IPS-20b (cell line): ENCODE results near the gene TNFRSF18.

Experiments
- H3K27ac ChIP-seq: one replicate; pipeline ENCODE4 v1.5.1; 2013; ENCODE audit warnings: low read length
- H3K27me3 ChIP-seq: 2 replicates; pipeline ENCODE4 v1.6.1; 2013; ENCODE audit warnings: mild to moderate bottlenecking, low read length, inconsistent platforms; ENCODE audit not compliant: insufficient read depth
- H3K36me3 ChIP-seq: 2 replicates; pipeline ENCODE4 v1.6.1; 2013; ENCODE audit warnings: low read depth, mild to moderate bottlenecking, inconsistent platforms, low read length, moderate library complexity; ENCODE audit not compliant: insufficient read depth
- H3K4me1 ChIP-seq: 2 replicates; pipeline ENCODE4 v1.6.1; 2013; ENCODE audit warnings: mild to moderate bottlenecking, control low read depth, inconsistent platforms, low read length, moderate library complexity; ENCODE audit not compliant: insufficient read depth
- H3K4me3 ChIP-seq: 2 replicates; pipeline ENCODE4 v1.5.1; 2013; ENCODE audit warnings: mild to moderate bottlenecking, low read length, inconsistent platforms
- H3K9ac ChIP-seq: 2 replicates; pipeline ENCODE4 v1.6.1; 2013; ENCODE audit warnings: low read depth, mild to moderate bottlenecking, inconsistent platforms, low read length, moderate library complexity
- H3K9me3 ChIP-seq: 2 replicates; pipeline ENCODE4 v1.6.1; 2013; ENCODE audit warnings: mild to moderate bottlenecking, low read depth, low read length, inconsistent platforms; ENCODE audit not compliant: insufficient read depth

TNFRSF18 gene

DNA sequence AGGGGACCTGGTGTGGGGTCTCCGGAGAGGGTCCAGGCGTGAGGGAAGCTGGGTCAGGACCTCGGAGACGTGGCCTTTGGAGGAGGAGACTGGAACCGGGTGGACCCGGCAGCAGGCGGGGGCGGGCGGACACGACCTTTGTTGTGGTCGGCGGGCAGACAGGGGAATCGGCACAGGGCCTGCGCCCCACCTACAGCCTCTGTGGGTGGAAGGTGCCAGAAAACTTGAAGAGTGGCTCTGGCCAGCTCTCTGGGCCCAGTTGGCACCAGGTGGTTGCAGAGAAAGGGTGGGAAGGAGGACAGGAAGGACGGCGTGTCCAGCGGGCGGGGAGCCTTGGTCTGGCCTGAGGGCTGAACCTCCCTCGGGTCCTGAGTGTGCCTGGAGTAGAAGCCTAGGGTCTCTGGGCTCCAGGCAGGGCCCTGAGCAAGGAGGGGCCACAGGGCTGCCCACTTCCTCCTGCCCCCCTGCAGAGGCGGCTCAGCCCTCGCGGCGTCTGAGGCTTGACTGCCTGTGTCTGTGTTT lies 40.4 kb downstream of the TNFRSF18 start:
- H3K4me3 ChIP-seq: no peak overlapping the region
- no peak overlapping the region for H3K9ac ChIP-seq
- H3K9me3 ChIP-seq: no peaks in the 10 kb centered on the region
- no peak overlapping the region for H3K27ac ChIP-seq
- no peaks in the 10 kb centered on the region; the same call in 1 of the 2 replicates for H3K27me3 ChIP-seq
- H3K36me3 ChIP-seq: no peaks in the 10 kb centered on the region
- H3K4me1 ChIP-seq: no peaks in the 10 kb centered on the region; the same call in 1 of the 2 replicates

DNA sequence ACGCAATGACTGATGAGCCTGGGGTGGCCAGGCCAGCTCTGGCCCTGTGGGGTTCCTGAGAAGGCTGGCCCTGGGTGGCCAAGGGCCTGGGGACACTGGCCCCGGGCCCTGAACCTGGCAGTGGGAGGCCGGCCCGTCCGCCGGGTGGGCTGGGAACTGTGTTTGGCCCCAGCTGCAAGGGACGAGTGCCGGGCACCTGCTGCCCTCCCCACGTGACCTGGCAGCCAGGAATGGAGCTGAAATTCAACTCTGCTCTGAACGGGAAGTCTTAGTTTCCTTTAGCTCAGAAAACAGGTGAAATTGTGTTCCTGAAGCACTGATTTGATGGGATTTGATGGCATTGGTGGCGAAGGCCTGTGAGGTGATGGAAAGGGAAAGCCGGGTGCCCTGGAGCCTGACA lies 40.9 kb downstream of the TNFRSF18 start:
- H3K36me3 ChIP-seq: no peaks in the 10 kb centered on the region
- H3K9me3 ChIP-seq: no peaks in the 10 kb centered on the region
- H3K4me1 ChIP-seq: no peaks in the 10 kb centered on the region; the same call in 1 of the 2 replicates
- no peak overlapping the region for H3K27ac ChIP-seq
- H3K27me3 ChIP-seq: no peaks in the 10 kb centered on the region; the same call in 1 of the 2 replicates
- no peak overlapping the region for H3K4me3 ChIP-seq
- no peak overlapping the region for H3K9ac ChIP-seq

DNA sequence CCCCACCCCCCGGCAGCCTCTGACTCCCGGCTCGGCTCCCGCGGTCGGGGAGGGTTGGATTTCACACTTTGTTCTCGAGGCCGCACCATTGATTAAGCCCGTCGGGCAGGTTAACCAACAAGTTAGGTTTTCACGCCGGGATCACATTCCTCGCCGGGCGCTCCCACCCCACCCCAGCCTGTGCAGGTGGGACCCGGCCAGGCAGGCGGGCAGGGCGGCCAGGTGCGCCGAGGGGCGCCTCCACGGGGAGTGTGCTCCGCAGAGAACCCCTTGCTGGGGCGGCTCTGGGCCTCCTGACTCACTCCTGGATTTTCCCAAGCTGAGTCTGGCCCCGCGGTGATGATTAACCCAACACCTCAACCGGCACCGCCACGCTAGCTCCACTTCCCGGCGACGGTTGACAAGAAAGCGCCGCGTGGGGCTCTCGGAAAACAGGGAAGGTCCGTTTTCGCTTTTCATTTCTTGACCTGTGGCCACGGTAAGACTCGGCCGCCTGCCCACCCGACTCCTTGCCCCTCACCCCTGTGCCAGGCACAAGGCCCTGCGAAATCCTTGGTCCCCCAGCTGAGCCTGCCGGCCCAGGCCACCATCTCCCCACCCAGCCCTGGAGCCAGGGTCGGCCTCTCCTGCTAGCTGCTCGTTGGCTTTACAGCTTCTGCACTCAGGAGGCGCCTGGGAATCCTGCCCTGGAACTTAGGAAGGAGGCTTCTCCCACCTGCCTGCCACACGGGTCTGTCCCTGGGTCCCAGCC lies 41.5 kb downstream of the TNFRSF18 start:
- H3K4me1 ChIP-seq: no peaks in the 10 kb centered on the region; the same call in 1 of the 2 replicates
- H3K9ac ChIP-seq: no peak overlapping the region
- no peaks in the 10 kb centered on the region for H3K36me3 ChIP-seq
- H3K9me3 ChIP-seq: no peaks in the 10 kb centered on the region
- no peak overlapping the region; the same call in 1 of the 2 replicates for H3K4me3 ChIP-seq
- no peaks in the 10 kb centered on the region; the same call in 1 of the 2 replicates for H3K27me3 ChIP-seq
- H3K27ac ChIP-seq: no peak overlapping the region

DNA sequence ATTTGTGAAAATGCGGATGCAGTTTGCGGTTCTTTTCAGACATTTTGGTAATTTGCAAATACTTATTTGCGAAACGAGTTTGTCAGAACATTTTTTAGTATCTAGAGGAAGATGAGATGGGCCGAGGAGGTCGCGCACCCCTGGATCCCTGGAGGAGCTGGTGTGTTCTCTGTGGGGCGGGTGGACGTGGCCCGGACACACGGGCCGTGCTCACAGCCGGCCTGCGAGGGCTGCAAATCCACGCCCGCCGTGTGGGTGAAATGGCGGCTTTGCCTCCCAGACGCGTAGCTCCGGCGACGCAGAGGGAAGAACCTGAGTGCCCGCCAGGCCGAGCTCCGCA lies 42.1 kb downstream of the TNFRSF18 start:
- Histone ChIP-seq H3K4me1 (no peaks in the 10 kb centered on the region; the same call in 1 of the 2 replicates), H3K9ac (peak overlapping the region; percentile 7; the same call in 1 of the 2 replicates), H3K27ac (no peak overlapping the region)

DNA sequence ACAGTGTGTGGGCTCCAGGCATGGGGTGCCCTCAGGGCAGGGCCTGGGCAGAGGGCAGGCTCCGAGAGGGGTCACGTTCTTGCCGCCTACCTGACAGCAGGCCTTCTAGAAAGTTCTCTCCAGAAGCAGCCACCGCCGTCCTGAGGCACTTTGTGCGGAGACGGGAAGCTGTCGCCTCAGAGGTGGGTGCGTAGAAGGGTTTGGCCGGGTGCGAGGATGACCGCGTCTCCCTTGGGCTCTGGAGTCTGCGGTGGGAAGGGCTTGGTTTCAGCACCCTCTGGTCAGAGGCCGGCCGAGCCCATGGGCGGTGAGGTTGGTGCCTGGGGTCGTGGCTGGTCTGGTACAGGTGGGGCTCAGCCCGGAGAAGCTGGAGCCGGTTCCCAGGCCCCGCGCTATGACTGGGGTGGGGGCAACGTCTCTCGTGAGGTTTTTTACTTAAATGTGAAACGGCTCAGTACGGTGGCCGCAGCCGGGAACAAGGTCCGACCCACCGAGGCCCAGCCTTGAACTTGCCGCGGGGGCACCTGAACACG lies 42.8 kb downstream of the TNFRSF18 start:
- no peaks in the 10 kb centered on the region for H3K9me3 ChIP-seq
- H3K4me3 ChIP-seq: peak overlapping the region; percentile 30; the same call in 1 of the 2 replicates
- no peaks in the 10 kb centered on the region; the same call in 1 of the 2 replicates for H3K4me1 ChIP-seq
- no peak overlapping the region for H3K27ac ChIP-seq
- no peak overlapping the region for H3K9ac ChIP-seq
- no peaks in the 10 kb centered on the region; the same call in 1 of the 2 replicates for H3K27me3 ChIP-seq
- no peaks in the 10 kb centered on the region for H3K36me3 ChIP-seq

More for the DNA sequence above, 42.1 kb downstream of the TNFRSF18 start:
- Histone ChIP-seq H3K36me3 (no peaks in the 10 kb centered on the region), H3K9me3 (no peaks in the 10 kb centered on the region), H3K27me3 (no peaks in the 10 kb centered on the region; the same call in 1 of the 2 replicates), H3K4me3 (peak overlapping the region; percentile 30; the same call in 1 of the 2 replicates)

DNA sequence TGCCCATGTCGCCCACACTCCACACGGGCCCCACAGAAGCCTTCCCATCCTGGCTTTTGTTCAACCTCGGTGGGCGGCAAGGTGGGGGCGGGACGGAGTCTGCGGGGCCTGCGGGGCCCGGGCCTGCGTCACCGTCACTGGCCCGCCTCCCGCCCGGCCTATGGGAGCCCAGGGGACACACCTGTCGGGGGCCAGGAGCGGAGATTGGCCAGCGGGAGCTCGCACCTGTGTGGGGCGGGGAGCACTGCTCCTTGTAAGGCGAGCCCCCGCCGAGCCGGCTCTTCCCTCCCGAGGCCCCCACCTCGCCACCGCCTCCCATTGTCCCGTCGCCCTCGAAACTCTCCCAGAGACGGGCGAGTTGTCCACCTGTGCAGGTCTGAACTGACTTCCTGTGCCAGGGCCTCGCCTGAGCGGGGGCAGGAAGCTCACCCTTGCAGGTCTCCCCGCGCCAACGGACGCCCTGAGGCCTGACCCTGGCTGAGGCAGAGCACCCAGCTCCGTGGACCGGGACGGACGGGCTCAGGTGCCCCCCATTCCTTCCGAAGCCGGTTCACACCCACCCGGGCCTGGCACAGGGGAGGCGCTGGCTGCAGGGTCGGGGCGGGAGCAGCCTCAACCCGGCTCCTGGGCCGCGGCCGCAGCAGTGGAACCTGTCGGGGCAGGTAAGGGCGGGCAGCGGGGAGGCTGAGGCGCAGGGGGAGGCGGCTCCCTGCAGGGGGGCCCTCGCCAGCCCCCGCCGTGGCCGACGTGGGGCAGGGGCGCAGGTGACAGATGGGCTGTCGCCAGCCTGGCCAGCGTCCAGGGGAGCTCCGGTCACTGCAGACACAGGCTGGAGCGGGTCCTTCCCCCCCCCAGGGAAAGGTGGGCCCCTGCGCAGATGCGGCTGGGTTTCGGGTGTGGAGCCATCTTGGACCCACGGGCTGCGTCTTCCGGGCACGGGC lies 43.5 kb downstream of the TNFRSF18 start:
- no peak overlapping the region for H3K27ac ChIP-seq
- no peaks in the 10 kb centered on the region; the same call in 1 of the 2 replicates for H3K27me3 ChIP-seq
- H3K9me3 ChIP-seq: no peaks in the 10 kb centered on the region
- no peaks in the 10 kb centered on the region; the same call in 1 of the 2 replicates for H3K4me1 ChIP-seq
- no peak overlapping the region for H3K9ac ChIP-seq
- H3K4me3 ChIP-seq: no peak overlapping the region
- no peaks in the 10 kb centered on the region for H3K36me3 ChIP-seq

DNA sequence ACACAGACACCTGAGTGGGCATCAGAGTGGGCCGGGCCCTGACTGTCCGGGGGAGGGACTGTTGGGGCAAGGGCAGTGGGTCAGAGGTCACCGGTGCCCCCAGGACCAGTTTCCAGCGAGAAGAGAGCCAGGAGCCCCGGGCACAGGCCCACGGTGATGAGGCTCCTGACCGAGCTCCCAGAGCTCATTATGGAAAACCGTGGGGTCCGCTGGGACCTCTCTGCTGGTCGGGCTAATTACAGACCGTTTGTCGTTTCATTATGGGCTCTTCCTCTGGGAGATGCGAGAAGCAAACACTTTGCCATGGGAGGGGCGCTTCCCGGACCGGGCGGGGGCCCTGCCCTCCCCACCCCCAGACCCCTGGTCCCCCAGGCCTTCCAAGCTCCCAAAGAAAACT lies 44.7 kb downstream of the TNFRSF18 start:
- no peaks in the 10 kb centered on the region for H3K9me3 ChIP-seq
- H3K27ac ChIP-seq: no peak overlapping the region
- H3K27me3 ChIP-seq: no peaks in the 10 kb centered on the region; the same call in 1 of the 2 replicates
- H3K4me1 ChIP-seq: no peaks in the 10 kb centered on the region; the same call in 1 of the 2 replicates
- no peak overlapping the region for H3K9ac ChIP-seq
- no peak overlapping the region for H3K4me3 ChIP-seq
- no peaks in the 10 kb centered on the region for H3K36me3 ChIP-seq

DNA sequence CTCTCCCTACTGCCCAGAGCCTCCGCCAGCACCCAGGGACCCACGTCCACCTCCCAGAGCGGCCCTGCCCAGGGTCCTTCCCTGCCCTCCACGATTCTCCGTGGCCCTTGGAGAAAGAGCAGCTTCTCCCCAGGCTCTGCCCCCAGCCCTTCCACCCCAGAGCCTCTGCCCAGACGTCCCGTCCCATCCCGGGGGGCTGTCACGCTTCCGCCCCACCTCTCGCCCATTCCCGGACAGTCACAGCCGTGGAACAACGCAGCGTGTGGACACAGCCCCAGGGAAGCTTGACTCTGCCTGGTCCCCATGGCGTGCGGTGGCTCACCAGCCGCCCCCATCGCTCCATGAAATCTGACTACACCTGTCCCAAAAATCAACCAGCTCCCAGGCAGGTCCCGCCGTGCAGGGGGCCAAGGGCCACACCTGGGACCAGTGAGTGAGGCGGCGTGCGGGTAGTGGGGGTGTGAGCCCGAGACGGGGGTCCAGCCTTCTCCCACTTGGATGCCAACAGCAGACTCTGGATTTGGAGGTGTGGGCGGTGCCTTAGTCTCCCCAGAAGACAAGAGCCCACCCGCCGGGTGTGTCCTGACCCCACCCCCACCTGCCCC lies 45.2 kb downstream of the TNFRSF18 start:
- Histone ChIP-seq H3K36me3 (no peaks in the 10 kb centered on the region), H3K4me1 (no peaks in the 10 kb centered on the region; the same call in 1 of the 2 replicates), H3K9me3 (no peaks in the 10 kb centered on the region), H3K27me3 (no peaks in the 10 kb centered on the region; the same call in none of the 2 replicates), H3K9ac (no peak overlapping the region), H3K4me3 (no peak overlapping the region), H3K27ac (no peak overlapping the region)

DNA sequence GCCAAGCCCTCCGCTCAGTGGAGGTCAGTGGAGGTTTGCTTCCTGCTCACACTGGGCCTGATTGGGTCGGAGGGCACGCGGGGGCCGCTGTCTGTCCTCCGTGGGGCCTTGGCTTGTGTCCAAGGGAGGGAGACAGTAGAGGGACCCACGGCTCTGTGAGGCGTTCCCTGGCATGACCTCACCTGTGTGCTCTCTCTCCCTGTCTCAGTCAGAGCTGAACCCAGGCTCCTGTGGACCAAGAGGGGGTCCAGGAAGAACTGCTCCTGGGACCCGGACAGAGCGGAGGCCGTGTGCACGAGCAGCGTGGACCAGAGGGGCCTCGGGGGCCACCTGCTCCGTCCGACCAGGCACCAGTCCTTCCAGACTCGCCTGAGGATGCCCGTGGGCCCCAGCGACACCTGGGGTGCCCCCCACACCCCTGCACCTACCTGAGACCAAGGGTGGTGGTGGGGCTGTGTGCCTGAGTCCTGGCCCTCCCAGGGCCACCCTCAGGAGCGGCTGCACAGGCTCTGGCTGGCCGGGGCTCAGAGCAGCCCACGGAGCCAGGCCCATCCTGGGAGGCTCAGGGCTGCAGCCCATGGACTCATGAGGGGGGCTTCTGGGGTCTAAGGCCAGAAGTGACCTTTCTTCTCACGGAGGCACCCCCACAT lies 46.0 kb downstream of the TNFRSF18 start:
- no peaks in the 10 kb centered on the region; the same call in none of the 2 replicates for H3K27me3 ChIP-seq
- H3K27ac ChIP-seq: no peak overlapping the region
- H3K9me3 ChIP-seq: no peaks in the 10 kb centered on the region
- no peaks in the 10 kb centered on the region for H3K36me3 ChIP-seq
- no peak overlapping the region for H3K4me3 ChIP-seq
- H3K9ac ChIP-seq: no peak overlapping the region
- no peaks in the 10 kb centered on the region; the same call in 1 of the 2 replicates for H3K4me1 ChIP-seq

DNA sequence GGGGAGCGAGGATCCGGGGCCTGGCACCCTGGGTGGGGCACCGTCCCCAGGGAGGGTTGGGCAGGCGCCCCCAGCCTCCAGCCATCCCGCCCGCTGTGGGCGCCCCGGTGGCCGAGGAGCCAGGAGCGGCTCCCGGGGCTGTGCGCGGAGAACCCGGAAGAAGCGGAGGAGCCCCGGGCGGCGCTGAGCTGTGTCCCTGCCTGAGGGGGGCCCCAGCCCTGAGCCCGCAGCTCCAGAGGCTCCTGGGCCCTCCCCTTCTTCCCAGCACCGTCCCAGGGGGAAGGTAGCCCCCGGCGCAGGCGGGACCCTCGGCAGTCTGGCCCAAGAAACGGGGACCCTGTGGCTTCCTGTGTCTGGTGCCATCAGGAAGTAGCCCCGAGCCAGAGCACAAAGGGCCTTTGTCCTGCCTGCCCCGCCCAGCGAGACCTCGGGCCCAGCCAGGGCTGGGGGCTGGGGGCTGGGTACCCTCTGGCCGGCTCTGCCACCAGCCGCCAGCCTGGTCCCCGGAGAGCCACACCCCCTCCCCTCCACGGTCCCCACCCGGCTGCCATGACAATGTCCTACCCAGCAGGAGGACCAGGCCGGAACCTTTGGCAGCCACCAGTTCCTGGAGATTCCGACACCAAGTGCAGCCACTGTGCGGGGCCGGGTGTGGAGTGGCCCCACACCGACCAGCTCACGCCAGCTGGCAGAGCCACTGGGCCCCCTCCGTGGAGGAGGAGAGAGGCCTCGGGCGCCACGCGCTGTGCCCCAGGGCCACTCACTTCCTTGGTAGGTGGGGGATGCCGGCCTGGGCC lies 48.3 kb downstream of the TNFRSF18 start:
- no peaks in the 10 kb centered on the region; the same call in 1 of the 2 replicates for H3K9me3 ChIP-seq
- H3K4me1 ChIP-seq: no peaks in the 10 kb centered on the region; the same call in 1 of the 2 replicates
- peak overlapping the region; percentile 70; the same call in 1 of the 2 replicates for H3K4me3 ChIP-seq
- no peaks in the 10 kb centered on the region; the same call in 1 of the 2 replicates for H3K27me3 ChIP-seq
- no peaks in the 10 kb centered on the region for H3K36me3 ChIP-seq
- peak overlapping the region; percentile 78 for H3K9ac ChIP-seq
- H3K27ac ChIP-seq: peak overlapping the region; percentile 94
